NCI-H1417 (cell line): Measurements from ENCODE around the gene FPR2.
"Not testable (repeated sequence)": the region's sequence is repeated elsewhere in the genome, so short reads cannot be mapped to it uniquely, and the experiment has no call there.

Experiments used
- DNase-seq, 3 experiments: peaks; one replicate each; lab custom pipeline; 2025; lab: John Stamatoyannopoulos, UW

Gene FPR2

GRCh38 chr19:51783372-51783771 lies 22.4 kb downstream of the FPR2 start:
- DNase-seq = peak in 2 of 3 experiments; percentile 1 to 26

DNA sequence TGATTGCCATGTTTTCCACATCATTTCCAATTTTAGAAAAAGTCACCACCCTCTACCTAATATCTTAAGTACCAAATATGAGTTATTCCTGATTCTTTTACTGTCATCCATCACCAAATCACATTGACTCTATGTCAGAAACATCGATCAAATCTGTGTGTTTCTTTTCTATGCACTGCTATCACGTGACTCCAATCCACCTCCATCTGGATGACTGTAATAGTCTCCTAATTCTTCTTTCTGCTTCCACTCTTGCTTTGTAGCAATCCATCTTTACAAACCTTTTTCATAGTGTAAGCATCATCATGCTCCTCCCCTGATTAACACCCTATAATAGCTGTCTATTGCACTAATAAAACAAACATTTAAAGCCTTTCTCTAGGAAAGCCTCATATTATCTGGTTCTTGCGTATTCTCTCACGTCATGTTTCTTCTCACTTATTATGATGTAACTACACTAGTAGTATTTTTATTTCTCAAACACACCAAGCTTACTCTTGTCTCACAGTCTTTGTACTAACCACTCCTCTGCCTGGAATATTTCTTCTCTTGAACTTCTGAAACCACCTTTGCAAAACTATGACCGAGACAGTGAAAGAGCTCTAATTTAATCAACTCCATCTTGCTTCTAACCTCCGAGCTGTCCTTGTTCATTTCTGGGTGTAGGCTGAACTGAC lies 23.3 kb downstream of the FPR2 start:
- DNase-seq = no peak

DNA sequence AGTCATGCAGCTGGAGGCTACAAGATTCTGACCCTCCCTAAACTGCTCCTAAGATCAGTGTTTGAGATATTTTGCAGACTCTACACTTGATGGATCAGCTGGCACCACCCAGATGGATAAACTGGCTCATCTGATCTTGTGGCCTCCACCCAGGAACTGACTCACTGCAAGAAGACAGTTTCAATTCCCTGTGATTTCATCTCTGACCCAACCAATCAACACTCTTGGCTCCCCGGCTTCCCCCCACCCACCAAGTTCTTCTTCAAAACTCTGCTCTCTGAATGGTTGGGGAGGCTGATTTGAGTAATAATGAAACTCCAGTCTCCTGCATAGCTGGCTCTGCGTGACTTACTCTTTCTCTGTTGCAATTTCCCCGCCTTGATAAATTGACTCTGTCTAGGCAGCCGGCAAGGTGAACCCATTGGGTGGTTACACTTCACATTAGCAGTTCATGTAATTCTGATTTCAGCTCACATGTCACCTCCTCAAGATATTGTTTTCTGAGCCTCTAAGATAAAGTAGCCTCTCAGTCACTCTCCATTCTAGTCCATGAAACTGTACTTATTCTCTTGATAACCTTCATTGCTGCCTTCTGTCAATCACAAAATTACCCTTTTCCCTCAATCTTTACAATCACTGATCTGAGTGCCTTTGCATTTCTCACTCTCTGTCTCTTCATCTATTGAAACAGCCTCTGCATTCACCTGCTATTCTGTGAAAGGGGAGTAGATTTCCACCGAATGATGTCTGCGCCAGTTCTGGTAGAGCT lies 24.1 kb downstream of the FPR2 start:
- no peak for DNase-seq

DNA sequence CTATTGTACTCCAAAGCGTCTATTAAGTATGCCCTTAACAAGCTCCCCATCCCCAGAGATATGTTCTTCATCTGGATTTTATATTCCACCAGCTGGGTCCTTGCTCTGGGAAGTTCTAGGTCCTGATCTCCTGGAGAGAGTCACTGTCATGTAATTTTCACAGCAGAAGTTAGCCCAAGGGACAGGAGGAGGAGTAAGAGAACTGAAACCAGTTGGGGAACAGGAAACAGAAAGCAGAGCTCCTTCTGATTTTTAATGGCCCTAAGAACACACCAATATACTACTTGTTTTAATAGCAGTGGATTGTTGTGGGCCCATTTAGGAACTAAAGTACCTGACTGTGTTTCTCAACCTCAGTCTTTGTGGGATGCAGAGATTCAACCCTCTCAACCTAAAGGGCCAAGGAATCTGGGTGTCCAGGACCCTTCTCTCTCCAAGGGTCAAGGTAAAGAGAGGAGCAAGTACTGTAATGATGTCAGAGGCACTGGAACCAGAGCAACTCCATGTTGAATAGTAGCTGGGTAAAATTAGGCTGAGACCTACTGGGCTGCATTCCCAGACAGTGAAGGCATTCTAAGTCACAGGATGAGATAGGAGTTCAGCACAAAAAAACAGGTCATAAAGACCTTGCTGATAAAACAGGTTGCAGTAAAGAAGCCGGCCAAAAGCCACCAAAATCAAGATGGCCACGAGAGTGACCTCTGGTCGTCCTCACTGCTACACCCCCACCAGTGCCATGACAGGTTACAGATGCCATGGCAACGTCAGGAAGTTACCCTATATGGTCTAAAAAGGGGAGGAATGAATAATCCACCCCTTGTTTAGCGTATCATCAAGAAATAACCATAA lies 25.9 kb downstream of the FPR2 start:
- no peak for DNase-seq

- no peak for DNase-seq
Observed at GRCh38 chr19:51788029-51788428, 27.0 kb downstream of the FPR2 start.

GRCh38 chr19:51789061-51789795 lies 28.2 kb downstream of the FPR2 start:
- no peak for DNase-seq

DNA sequence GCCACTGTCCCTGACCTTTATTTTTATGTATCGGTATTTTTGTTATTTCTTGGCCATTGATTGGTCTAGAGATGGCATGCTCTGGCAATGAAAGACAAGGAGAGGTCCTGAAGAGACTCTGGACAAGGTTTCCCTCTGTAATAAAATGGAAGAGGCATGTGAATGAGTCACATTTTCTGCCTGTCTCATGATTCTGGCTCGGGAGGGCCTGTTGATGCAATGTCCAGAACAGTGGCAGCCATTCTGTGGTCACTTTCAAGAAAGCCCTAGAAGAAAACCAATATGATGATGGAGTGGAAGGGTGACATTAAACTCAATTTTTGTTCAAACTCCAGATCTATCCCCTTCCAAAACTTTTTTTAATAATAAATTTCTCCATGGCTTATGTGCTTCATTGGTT lies 32.0 kb downstream of the FPR2 start:
- DNase-seq = no peak

DNA sequence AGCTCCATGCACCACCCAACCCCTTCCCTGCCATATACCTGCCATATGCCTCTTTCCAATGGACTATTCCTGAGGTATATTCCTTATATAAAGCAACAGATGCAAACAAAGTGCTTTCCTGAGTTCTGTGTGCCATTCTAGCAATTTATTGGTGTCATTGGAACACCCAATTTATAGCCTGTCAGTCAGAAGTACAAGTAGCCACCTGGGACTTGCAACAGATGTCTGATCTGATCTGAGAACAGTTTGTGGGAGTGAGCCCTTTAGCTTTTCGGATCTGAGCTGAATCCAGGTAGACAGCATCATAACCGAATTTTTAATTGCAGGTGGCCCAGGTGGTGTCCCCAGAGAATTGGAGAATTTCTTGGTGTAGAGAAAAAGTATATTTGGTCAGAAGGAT lies 33.0 kb downstream of the FPR2 start:
- DNase-seq = no peak

DNA sequence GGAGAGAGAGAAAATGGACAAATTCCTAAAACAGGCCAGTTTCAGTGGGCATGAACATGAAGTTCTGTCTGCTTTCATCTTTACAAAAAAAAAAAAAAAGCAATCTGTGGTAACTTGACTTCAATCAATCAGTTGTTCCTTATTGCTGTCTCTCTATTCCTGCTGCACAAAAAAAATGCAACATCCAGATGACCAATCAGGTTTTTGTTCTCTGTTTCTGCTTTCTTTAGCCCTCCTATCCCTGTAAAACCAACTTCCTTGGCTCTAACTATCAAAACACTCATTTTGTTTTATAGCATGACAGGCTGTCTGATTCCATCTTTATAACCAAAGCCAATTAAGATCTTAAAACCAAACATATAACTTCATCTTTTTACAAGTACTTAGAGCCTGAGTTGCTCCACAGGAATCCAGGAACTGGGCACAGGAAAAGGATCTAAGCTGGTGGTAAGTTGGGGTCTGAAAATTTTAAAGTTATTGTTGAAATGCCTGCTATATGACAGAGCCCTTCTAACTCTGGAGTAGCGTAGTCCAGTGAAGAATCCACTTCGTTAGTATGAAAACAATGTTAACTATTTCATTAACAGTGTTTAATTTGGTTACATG lies 34.0 kb downstream of the FPR2 start, which contains the start of gene FPR3:
FPR3 (plus strand) TSS at position 273 of the 606 bp plus-strand sequence. CDS start 28,592 bp downstream, outside the sequence.
- no peak for DNase-seq

GRCh38 chr19:51796195-51796679 lies 35.3 kb downstream of the FPR2 start:
- DNase-seq = no peak

- no peak for DNase-seq
Observed at GRCh38 chr19:51797480-51797879, 36.5 kb downstream of the FPR2 start.

DNA sequence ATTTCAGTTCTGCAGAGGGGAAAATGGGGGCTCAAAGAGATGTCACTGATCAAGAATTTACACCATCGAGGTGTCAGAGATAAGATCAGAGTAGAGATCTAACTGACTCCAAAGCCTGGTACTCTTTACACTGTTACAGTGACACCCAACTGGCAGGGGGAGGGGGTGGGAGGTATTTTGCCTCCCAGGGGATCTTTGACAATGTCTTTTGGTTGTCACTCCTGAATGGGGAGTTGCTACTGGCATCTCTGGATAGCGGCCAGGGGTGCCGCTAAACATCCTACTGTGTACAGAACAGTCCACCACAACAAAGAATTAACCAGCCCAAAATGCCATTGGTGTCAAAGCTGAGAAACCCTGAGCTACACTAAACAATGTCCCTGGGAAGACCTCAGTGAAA lies 37.1 kb downstream of the FPR2 start:
- no peak for DNase-seq

DNA sequence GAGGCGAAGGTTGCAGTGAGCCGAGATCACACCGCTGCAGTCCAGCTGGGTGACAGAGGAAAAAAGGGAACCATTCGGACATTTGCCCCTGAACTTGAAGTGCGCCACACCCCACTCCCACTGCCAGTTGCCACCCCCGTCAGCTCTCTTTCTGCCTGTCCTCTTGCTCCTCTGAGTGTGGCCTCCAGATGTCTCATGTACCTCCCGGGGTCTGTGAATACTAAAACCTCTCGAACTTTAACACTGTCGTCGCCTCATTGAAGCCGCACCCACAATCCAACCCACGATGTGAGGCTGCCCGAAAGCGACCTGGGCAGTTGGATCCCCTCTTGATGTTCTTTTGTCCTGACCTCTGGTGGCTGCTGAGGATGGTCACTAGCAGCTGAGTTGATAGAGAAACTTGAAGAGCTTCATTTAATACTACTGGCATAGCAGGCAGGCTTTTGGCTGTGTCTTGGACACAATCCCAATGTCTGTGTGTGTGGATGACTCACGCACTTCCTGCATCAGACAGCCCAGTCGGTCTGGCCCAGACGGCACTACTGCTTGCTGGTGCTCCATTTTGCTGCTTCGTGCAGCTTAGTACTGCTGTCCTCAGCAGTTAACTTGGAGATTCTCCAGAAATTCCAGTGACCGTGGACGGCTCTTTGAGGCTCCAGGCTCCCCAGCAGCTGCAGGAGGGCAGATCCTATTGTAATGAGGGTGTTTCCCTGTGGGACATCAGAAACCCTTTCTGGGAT lies 38.2 kb downstream of the FPR2 start:
- peak in 1 of 3 experiments; percentile 3 for DNase-seq

- no peak for DNase-seq
Observed at GRCh38 chr19:51799774-51800472, 38.9 kb downstream of the FPR2 start.

DNA sequence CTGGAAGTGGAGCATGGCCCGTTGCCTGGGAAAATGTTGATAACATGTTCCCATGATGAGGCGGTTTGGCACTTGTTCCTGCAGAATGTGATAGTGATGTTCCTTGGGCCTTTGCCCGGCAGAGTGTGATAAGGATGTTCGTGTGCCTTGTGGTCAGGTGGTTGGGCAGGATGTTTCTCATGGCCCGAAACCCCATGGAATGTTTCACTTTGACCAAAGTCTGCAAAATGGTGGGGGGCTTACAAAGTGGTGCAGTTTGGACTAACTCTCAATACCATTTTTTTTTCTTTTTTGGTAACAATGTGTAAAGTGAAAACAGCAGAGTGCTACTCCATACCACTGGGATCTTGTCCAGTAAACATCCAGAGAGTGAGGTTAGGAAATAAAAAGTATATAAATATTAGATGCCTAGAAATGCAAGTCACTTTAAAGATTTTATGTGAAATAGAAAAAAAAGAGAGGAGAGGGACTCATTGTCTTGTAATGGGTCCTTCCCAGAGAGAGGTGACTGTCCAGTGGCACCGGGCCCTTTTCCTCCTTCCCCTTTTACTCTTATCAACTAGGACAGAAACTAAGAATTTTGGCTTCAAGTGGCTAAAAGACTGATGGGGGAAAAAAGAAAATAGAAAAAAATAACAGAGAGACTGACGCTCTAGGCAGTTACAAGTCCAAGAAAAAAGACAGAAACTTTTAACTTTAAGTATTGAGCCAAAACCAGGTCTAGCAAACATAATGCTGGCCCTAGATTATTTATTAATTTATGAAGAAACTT lies 39.7 kb downstream of the FPR2 start:
- DNase-seq = no peak

- DNase-seq = no peak
Observed at GRCh38 chr19:51802775-51803174, 41.8 kb downstream of the FPR2 start.

DNA sequence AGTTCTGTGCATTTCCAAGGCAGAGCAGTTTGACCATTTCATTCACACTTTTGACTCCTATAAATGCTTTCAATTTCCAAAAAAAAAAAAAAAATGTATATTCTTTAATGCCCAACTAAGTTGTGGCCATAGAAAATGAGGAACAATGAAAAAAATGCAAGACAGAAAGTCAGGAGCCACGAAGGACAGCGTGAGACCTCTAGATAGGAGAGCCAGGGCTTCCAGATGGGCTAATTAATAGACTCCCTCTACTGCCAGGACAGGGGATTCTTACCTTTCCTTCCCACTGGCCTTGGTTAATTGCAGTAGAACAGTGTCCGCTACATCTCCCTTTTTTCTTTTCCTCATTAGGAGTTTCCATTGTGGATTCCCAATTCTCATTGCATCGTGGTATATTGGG lies 42.5 kb downstream of the FPR2 start:
- no peak for DNase-seq

GRCh38 chr19:51803967-51804366 lies 43.0 kb downstream of the FPR2 start:
- no peak for DNase-seq

DNA sequence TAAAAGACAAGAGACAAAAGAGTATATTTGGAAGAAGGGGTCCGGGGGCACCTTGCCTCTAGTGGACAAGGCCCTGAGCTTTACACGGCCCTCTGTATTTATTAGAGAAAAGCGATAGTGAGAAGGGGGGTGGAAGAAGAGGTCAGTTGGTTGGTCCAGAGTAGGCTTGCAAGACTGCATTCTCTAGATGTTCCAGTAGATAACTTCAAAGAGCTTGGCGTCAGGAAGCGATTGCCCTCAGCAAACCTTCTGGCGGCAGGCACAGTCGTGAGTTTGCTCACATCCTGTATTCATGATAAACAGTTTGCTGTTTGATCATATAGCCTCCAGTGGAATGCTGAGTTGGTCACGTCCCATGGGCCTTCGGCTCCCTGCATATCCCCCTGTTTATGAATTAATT lies 43.8 kb downstream of the FPR2 start:
- DNase-seq = not testable (repeated sequence)
